ENCODE results near the gene CRYBG1.

GRCh38 chr6:106495014-106495413 is 134.5 kb downstream of the CRYBG1 start:
- no peak for TF ChIP-seq CTCF (IDR thresholded peaks at IDR 0.05)
- no peak for TF ChIP-seq EZH2 (IDR thresholded peaks at IDR 0.05; ENCODE audit: borderline replicate concordance, insufficient read depth, low read depth, low read length, poor library complexity, severe bottlenecking)

Data from B cell (primary cell).